HL-60 (cell line): ENCODE results near the gene TRAF5.

Experiments
- DNase-seq, 2 experiments: peaks; one replicate each; pipeline ENCODE4 v3.0.0-alpha.2; 2010 to 2020; ENCODE audit warnings: low read depth in 1 of 2, low spot score in 1 of 2
- H3K27ac ChIP-seq: fragments of 250-450 bp; sonication (Bioruptor Pico); replicated peaks from 2 replicates; pipeline ENCODE4 v1.5.1; 2020; ENCODE audit warnings: mild to moderate bottlenecking, moderate library complexity
- H3K27me3 ChIP-seq: fragments of 250-450 bp; sonication (Bioruptor Pico); 2 replicates; pipeline ENCODE4 v1.5.1; 2021; ENCODE audit warnings: mild to moderate bottlenecking, moderate library complexity; ENCODE audit not compliant: insufficient read depth, poor library complexity, severe bottlenecking
- H3K4me3 ChIP-seq: replicated peaks from 2 replicates; pipeline ENCODE4 v1.5.1; 2011; ENCODE audit warnings: mild to moderate bottlenecking, control low read depth, low read length; ENCODE audit not compliant: insufficient read depth
- GABPA ChIP-seq: IDR thresholded peaks from 2 replicates; pipeline ENCODE4 v1.6.1; 2012; ENCODE audit warnings: low read depth
- POLR2AphosphoS5 ChIP-seq: IDR thresholded peaks from 2 replicates; pipeline ENCODE4 v1.6.1; 2012; ENCODE audit warnings: low read depth
- SPI1 ChIP-seq: IDR thresholded peaks from 2 replicates; pipeline ENCODE4 v1.6.1; 2012; ENCODE audit warnings: low read depth, mild to moderate bottlenecking, borderline replicate concordance
- TF ChIP-seq, protein P1 (sequence below): IDR thresholded peaks from one replicate; pipeline ENCODE4 v1.5.1; 2011; ENCODE audit warnings: low read length, control low read depth, inconsistent platforms; ENCODE audit not compliant: insufficient read depth
- TF ChIP-seq, protein P2 (sequence below): IDR thresholded peaks from 2 replicates; pipeline ENCODE4 v1.6.1; 2012; ENCODE audit warnings: low read depth; ENCODE audit not compliant: insufficient replicate concordance

Gene TRAF5

DNA sequence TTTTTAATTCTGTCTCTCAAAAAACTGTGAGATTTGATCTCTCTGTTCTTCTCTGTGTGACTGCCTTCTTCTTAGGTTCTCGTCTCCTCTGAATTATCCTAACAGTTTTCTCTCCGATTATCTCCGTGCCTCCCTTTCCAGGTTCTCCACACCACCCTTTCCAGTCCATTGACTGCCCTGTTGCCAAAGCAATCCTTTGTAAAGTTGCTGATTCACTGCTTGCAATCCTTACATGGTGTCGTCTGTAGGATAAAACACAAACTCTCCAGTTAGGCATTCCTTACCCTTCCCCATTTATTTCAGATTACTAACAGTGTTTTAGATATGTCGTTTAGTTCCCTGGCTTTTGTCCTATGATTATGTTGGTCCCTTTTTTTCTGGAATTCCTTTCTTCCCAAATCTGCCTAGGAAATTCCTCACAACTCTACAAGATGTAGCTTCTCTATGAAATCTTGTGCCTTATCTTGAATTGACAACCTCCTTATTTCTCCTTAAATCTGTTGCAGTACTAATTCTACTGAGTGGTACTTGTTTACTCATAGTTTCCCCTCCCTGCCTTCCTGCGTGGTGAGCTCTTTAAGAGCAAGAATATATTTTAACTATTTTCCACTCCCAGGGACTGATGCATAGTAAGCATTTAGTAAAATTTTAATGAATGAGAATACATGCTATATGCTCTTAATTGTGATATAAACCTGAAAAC, 45.2 kb upstream of the TRAF5 start:
- TF ChIP-seq GABPA (no peak), POLR2AphosphoS5 (no peak), SPI1 (no peak)
- TF ChIP-seq, protein P1, sequence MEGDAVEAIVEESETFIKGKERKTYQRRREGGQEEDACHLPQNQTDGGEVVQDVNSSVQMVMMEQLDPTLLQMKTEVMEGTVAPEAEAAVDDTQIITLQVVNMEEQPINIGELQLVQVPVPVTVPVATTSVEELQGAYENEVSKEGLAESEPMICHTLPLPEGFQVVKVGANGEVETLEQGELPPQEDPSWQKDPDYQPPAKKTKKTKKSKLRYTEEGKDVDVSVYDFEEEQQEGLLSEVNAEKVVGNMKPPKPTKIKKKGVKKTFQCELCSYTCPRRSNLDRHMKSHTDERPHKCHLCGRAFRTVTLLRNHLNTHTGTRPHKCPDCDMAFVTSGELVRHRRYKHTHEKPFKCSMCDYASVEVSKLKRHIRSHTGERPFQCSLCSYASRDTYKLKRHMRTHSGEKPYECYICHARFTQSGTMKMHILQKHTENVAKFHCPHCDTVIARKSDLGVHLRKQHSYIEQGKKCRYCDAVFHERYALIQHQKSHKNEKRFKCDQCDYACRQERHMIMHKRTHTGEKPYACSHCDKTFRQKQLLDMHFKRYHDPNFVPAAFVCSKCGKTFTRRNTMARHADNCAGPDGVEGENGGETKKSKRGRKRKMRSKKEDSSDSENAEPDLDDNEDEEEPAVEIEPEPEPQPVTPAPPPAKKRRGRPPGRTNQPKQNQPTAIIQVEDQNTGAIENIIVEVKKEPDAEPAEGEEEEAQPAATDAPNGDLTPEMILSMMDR, result no peak
- TF ChIP-seq, protein P2, sequence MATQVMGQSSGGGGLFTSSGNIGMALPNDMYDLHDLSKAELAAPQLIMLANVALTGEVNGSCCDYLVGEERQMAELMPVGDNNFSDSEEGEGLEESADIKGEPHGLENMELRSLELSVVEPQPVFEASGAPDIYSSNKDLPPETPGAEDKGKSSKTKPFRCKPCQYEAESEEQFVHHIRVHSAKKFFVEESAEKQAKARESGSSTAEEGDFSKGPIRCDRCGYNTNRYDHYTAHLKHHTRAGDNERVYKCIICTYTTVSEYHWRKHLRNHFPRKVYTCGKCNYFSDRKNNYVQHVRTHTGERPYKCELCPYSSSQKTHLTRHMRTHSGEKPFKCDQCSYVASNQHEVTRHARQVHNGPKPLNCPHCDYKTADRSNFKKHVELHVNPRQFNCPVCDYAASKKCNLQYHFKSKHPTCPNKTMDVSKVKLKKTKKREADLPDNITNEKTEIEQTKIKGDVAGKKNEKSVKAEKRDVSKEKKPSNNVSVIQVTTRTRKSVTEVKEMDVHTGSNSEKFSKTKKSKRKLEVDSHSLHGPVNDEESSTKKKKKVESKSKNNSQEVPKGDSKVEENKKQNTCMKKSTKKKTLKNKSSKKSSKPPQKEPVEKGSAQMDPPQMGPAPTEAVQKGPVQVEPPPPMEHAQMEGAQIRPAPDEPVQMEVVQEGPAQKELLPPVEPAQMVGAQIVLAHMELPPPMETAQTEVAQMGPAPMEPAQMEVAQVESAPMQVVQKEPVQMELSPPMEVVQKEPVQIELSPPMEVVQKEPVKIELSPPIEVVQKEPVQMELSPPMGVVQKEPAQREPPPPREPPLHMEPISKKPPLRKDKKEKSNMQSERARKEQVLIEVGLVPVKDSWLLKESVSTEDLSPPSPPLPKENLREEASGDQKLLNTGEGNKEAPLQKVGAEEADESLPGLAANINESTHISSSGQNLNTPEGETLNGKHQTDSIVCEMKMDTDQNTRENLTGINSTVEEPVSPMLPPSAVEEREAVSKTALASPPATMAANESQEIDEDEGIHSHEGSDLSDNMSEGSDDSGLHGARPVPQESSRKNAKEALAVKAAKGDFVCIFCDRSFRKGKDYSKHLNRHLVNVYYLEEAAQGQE, result no peak
- Histone ChIP-seq H3K4me3 (no peak overlapping the region), H3K27me3 (no peaks in the 10 kb centered on the region), H3K27ac (no peak overlapping the region)
- no peak for DNase-seq

DNA sequence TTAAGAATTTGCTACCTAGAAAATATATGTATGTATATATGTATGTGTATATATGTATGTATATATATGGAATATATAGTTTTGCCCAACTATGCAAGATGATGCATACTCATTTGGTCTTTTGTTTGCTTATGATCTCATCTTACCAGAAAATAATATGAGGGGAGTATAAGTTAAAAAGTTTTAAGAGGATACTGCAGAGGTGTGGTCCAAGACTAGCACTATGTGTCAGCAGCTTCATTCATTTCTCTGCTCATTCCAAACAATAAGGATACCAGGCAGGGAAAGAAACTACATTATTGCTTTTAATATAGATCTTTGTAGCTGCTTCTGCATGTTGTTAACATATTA, 44.6 kb upstream of the TRAF5 start:
- H3K27ac ChIP-seq, result no peak overlapping the region
- TF ChIP-seq POLR2AphosphoS5, result no peak
- TF ChIP-seq GABPA, result no peak
- TF ChIP-seq, protein P1, result no peak
- TF ChIP-seq SPI1, result no peak
- TF ChIP-seq, protein P2, result no peak
- H3K27me3 ChIP-seq, result no peaks in the 10 kb centered on the region
- DNase-seq, result no peak
- no peak overlapping the region for H3K4me3 ChIP-seq

DNA sequence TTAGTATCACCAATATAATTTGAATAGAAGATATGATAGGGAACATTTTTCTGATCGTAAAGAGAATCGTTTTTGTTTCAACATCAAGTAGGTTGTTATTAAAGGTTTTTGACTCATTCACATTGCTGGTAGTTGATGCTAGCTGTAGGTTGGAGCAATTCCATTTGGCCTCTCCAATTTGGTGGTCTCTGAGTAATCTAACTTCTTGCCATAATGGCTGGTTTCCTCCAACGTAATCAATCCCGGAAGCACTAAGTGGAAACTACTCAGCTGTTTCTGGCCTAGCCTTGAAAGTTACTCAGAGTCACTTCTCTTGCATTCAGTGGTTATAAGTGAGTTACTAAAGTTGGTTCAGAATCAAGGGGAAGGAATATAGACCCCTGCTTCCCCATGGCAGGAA, 41.4 kb upstream of the TRAF5 start:
- H3K4me3 ChIP-seq, result no peak overlapping the region
- TF ChIP-seq, protein P1, result no peak
- TF ChIP-seq GABPA (no peak), SPI1 (no peak), POLR2AphosphoS5 (no peak)
- TF ChIP-seq, protein P2, result no peak
- no peak for DNase-seq
- no peaks in the 10 kb centered on the region for H3K27me3 ChIP-seq
- no peak overlapping the region for H3K27ac ChIP-seq
